GM21423 (cell line): ENCODE data around the gene SETD5.

Experiments
- ATAC-seq: cut with Tn5 transposase; IDR thresholded peaks from one replicate; pipeline ENCODE4 v1.9.1; 2021; ENCODE audit warnings: mild to moderate bottlenecking, moderate library complexity; ENCODE audit not compliant: unreplicated experiment

Gene SETD5, protein sequence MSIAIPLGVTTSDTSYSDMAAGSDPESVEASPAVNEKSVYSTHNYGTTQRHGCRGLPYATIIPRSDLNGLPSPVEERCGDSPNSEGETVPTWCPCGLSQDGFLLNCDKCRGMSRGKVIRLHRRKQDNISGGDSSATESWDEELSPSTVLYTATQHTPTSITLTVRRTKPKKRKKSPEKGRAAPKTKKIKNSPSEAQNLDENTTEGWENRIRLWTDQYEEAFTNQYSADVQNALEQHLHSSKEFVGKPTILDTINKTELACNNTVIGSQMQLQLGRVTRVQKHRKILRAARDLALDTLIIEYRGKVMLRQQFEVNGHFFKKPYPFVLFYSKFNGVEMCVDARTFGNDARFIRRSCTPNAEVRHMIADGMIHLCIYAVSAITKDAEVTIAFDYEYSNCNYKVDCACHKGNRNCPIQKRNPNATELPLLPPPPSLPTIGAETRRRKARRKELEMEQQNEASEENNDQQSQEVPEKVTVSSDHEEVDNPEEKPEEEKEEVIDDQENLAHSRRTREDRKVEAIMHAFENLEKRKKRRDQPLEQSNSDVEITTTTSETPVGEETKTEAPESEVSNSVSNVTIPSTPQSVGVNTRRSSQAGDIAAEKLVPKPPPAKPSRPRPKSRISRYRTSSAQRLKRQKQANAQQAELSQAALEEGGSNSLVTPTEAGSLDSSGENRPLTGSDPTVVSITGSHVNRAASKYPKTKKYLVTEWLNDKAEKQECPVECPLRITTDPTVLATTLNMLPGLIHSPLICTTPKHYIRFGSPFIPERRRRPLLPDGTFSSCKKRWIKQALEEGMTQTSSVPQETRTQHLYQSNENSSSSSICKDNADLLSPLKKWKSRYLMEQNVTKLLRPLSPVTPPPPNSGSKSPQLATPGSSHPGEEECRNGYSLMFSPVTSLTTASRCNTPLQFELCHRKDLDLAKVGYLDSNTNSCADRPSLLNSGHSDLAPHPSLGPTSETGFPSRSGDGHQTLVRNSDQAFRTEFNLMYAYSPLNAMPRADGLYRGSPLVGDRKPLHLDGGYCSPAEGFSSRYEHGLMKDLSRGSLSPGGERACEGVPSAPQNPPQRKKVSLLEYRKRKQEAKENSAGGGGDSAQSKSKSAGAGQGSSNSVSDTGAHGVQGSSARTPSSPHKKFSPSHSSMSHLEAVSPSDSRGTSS (N-terminal part only)

DNA sequence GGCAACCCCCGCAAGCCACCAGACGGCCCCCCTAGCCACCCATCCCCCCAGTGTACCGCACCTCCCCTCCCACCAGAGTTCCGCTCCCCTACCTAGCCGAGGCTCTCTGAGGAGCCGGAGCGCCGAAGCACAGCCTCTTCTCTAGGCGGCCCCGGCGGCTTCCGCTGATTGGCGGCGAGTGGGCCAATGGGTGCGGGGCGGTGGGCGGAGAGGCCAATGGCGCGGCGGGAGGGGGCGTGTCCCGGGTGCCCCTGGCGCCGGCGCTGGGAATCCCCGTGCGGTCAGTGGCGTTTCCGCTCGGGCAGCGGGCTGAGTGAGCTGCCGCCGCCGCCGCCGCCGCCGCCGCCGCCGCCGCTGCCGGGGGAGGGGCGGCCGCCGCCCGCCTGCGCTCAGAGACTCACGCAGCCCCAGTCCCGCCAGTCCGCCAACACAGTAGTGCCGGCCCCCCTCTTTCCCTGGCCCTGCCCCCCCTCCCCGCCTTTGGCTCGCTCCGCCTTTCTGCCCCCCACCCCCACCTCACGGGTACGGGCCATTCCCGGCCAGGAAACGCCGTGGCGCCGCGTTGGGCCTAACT lies at the start of gene SETD5:
Gene SETD5 (plus strand): TSS at position 284 of the 574 bp plus-strand sequence. CDS start 31,324 bp downstream, outside the sequence.
- ATAC-seq = peak; percentile 54

- ATAC-seq = no peak
Measured at GRCh38 chr3:9347887-9348286, 49.5 kb upstream of the SETD5 start.

DNA sequence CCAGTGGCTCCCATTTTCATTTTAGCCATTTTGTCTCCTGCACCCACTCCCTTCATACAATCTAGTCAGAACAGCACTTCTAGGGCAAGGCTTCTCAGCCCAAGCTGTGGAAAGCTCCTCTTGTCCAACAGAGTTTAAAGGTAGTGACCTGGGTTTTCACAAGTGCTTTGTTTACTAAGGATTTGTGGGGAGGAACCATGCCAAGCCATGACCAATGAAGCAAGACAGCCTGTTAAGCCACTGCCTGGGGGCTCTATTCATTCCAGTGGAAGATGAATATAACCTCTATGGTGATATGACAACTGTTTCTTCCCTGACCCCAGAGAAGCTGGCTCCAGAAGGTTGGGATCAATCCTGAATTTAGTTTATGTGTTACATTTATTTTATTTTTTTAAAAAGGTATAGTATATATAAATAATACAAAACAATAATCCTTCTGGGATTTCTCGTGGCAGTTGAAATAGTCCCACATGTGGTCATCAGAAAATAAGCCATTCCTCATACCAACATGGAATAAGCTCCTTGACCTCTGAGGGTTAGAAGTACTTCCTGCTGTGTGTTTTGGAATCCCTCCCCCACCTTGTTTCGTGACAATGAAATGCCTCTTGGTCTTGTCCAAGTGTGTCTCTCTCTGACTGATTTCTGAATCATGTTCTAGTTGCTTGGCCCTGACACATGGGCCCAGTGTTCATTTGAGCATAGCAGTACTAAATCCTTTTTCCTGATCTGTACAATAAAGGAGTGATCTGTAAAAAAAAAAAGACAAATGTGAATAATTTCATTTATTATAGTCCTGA lies 47.9 kb upstream of the SETD5 start:
- ATAC-seq = no peak

GRCh38 chr3:9351709-9352126 lies 45.7 kb upstream of the SETD5 start:
- no peak for ATAC-seq

DNA sequence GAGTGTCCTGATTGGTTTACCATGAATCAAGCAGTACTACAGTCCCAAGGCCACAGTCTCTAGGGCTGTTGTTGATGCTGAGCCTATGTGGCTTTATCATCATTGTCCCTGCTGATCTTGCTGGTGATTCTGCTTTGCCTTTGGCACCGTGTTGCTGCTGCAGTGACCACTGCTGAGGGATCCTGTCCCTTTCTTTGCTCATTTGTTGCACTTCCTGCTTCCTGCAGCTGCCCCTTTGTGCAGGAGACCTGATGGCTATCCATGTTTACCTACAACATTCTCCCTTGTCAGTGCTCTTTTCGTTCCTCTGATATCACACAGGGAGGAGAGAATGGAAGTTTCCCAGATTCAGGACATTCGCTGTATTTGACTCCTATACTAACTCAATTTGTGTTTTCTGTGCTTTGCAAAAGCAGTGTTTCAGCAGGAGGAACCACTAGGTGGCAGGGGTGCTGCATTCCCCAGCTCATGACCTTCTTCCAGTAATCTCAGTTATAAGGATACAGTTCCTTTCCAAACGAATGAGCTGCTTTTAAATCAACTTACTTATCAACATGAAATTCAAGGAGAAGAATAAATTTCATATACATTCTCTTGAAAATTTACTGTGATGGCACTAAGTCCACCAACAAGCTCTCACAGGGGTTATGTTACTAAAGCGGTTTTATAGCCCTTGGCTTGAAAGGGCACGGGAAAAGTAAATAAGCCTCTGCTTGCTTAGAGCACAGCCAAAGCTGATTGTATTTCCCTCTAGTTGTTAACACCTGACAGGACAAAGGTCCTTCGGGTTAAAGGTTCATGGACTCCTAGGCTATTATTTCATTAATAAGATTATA lies 44.3 kb upstream of the SETD5 start:
- peak; percentile 55 for ATAC-seq

DNA sequence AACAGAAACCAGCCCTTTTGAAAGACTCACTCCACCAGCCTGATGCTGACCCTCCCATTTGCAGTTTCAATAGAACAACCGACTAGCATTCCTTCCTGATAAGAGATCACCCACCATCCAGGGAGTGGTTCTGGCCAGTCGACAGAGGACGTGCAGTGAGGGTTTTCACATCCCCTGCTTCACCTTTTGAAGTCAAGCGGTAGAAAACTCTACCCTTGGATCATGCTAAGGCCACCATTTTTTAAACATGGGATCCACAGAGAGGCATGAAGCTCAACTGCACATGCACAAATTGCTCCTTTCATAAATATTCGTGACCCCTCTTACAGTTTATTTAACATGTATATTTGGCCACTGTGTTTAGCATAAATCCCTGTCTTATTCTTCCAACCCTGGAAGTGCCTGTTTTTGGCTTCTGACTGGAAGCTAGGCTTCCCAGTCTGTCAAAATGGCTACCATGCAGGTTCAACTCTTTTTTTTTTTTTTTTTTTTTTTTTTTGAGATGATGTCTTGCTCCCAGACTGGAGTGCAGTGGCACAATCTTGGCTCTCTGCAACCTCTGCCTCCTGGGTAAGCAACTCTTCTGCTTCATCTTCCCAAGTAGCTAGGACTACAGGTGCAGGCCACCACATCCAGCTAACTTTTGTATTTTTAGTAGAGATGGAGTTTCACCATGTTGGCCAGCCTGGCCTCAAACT lies 35.6 kb upstream of the SETD5 start:
- ATAC-seq = no peak

DNA sequence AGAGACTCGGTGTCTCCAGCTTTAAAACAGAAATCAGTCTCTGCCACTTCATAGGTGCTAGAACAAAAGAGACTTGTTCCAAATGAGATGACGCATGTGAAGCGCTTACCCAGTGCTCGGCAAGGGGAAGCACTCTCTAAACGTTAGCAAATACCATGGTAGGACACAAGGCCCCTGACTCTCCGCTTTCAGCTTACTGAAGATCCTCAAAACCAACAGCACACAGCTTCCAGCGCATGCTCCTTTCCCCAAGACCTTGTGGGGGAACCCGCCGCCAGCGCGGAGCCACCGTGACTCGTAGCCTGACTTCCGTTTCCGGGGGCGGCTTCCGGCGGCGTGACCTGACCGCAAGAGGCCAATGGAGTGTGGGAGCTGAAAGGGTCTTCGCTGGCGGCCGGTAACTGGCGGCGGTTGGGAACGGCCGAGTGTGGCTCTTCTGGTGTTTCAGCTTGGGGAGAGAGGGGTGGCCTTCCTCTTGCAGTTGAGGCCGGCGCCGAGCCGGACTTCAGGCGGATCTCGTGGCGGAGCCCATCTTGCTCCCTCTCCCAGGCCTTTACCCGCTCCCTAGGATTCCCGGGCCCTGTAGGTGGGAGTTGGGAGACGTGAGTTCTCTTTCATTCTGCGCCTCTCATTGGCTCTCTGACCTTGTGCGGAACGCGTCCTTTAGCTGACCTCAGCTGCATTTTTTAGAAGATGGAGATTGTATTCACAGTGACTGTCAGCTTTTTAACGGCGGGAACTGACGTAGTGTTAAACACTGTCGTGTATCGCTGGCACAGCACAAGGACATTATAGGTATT lies 34.5 kb upstream of the SETD5 start, which contains the start of gene THUMPD3:
Gene THUMPD3 (plus strand): TSS at position 324 of the 800 bp plus-strand sequence. CDS start 2,015 bp downstream, outside the sequence.
- peak; percentile 99 for ATAC-seq

DNA sequence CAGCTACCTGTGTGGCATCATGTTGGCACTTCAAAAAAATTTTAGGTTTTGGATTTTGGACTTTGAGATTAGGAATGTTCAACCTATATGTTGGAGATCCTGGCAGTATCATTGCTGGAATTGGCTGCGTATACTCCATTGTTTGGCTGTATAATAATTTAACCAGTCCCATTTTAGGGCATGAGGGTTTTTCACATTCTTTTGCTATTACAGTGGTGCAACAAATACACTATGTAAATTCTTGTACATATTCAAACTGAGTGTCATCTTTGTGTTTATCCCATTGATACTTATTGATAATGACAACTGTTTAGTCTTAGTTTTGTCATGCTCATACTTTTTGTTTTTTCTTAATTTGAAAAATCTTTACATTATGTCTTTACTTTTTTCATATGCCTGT lies 27.9 kb upstream of the SETD5 start:
- ATAC-seq = no peak

DNA sequence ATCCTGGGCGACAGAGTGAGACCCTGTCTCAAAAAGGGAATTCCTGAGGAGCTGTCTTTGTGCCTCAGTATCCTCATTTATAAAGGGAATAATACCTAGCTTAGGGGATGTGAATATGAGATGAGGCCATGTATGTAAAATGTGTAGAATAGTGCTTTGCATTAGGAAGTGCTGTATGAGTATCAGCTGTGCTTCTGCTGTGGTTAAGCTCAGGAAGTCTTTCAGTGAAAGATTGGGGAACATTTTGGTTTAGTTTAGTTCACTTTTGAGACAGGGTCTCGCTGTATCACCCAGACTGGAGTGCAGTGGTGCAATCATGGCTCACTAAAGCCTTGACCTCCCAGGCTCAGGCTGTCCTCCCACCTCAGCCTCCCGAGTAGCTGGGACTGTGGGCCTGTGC lies 23.9 kb upstream of the SETD5 start:
- no peak for ATAC-seq

GRCh38 chr3:9377981-9378380 lies 19.4 kb upstream of the SETD5 start:
- no peak for ATAC-seq

- ATAC-seq = no peak
Measured at GRCh38 chr3:9379327-9379726, 18.1 kb upstream of the SETD5 start.

GRCh38 chr3:9380014-9380413 lies 17.4 kb upstream of the SETD5 start:
- ATAC-seq = no peak

DNA sequence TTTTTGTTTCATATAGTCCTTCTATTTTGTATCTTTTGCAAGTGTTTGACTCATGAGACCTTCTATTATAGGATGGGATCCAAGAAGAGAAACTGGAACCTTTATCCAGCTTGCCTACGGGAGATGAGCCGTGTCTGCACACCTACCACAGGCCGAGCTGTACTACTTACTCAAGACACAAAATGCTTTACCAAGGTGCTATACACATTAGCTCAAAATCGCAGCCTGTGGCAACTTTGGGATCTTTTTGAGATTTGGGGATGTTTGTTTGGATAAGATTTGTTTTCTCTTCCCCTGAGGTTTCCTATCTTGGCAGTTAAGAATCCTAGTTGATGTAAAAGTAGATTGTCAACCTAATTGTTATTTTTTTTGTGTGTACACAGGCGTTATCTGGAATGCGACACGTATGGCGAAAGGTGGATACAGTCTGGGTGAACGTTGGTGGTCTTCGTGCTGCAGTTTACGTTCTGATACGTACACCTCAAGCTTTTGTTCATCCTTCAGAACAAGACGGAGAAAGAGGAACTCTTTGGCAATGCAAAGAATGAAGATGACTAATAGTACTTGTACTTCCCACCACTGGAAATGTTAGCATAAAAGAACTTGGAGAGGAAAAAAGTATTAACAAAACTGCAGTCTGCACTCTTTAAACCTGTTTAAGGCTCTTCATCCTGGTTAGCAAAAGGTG lies 13.1 kb upstream of the SETD5 start:
- no peak for ATAC-seq

GRCh38 chr3:9385187-9386077 lies 12.0 kb upstream of the SETD5 start:
- no peak for ATAC-seq

- ATAC-seq = no peak
Measured at GRCh38 chr3:9386078-9386459, 11.3 kb upstream of the SETD5 start.
